Peyer's patch (tissue), 4 donors: ENCODE results near the gene STUB1. TPM values are rescaled to one million over a fixed set of nuclear protein-coding genes. Genes with fewer than 3 reads are reported as not detected.

Experiments
- DNase-seq, 3 donors: peaks; one replicate each; pipeline ENCODE4 v3.0.0-alpha.2; 2017 to 2019
- H3K27ac ChIP-seq, 4 donors: fragments of 200-600 bp; sonication (generic); one replicate each; pipeline ENCODE4 v1.5.1; 2016 to 2019
- H3K27me3 ChIP-seq, 2 donors: fragments of 200-600 bp; sonication (generic); one replicate each; pipeline ENCODE4 v1.5.1; 2019
- H3K36me3 ChIP-seq, 3 donors: fragments of 200-600 bp; sonication (generic); one replicate each; pipeline ENCODE4 v1.5.1; 2016 to 2019
- H3K4me1 ChIP-seq, 4 donors: fragments of 200-600 bp; sonication (generic); one replicate each; pipeline ENCODE4 v1.5.1; 2016 to 2019
- H3K4me3 ChIP-seq, 4 donors: fragments of 200-600 bp; sonication (generic); 1 replicate in 3 of 4; 2 replicates in 1 of 4; pipeline ENCODE4 v1.5.1; 2016 to 2019; ENCODE audit warnings: mild to moderate bottlenecking in 1 of 4
- H3K9me3 ChIP-seq, 4 donors: fragments of 200-600 bp; sonication (generic); one replicate each; pipeline ENCODE4 v1.5.1; 2016 to 2019; ENCODE audit warnings: mild to moderate bottlenecking in 1 of 4
- POLR2A ChIP-seq, 2 donors: fragments of 450-650 bp; IDR thresholded peaks; one replicate each; pipeline ENCODE4 v1.5.1; 2017; ENCODE audit warnings: antibody characterized with exemption in 2 of 2, mild to moderate bottlenecking in 2 of 2, moderate library complexity in 2 of 2
- total RNA-seq, 4 donors: library from RNA; depleted of rRNA; stranded (reverse); fragments of >200 nt; gene quantifications; one replicate each; pipeline ENCODE4 v1.1.0, GENCODE V29; 2016
- TF ChIP-seq, protein P1 (sequence below), 6 experiments: fragments of 450-650 bp in 4 of 6; fragments of 200-600 bp in 2 of 6; sonication (generic) in 1 of 6; IDR thresholded peaks; one replicate each; pipeline ENCODE4 v1.5.1; 2017 to 2019; ENCODE audit warnings: antibody characterized with exemption in 6 of 6, mild to moderate bottlenecking in 3 of 6, moderate library complexity in 1 of 6

STUB1 gene
- total RNA-seq, 4 donors from 2014 or later: 96.0 to 291 (median 107) TPM

DNA sequence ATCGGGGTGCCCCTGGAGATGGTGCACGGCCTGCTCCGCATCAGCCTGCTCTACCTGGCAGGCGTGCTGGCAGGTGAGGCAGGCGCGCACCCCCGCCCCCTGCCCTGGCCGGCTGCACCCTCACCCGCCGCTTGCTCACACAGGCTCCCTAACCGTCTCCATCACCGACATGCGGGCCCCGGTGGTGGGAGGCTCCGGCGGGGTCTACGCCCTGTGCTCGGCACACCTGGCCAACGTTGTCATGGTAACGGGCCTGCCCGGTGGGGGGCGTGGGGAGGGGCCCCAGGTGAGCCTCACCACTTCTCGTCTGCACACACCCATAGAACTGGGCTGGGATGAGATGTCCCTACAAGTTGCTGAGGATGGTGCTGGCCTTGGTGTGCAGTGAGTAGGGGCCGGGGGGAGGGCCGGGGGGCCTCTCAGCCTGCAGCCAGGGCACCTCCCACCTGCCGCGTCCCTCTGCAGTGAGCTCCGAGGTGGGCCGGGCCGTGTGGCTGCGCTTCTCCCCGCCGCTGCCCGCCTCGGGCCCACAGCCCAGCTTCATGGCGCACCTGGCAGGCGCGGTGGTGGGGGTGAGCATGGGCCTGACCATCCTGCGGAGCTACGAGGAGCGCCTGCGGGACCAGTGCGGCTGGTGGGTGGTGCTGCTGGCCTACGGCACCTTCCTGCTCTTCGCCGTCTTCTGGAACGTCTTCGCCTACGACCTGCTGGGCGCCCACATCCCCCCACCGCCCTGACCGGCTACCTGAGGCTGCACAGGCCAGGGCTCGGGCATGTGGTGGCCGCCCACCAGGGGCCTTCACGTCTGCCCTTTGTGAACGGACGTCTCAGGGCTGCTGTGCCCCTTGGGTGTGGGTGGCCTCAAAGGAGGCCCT lies 2.7 kb upstream of the STUB1 start:
- Histone ChIP-seq H3K4me1 (peaks cover 13 to 53% (median 34%) of the 10 kb centered on the region in 4 donors), H3K9me3 (no peaks in the 10 kb centered on the region), H3K27me3 (no peaks in the 10 kb centered on the region), H3K27ac (peak overlapping the region; percentile 27 to 93 (median 44)), H3K4me3 (peak overlapping the region in 1 of 4 donors; percentile 4), H3K36me3 (peaks cover 0 to 30% (median 0%) of the 10 kb centered on the region in 3 donors)
- DNase-seq: no peak
- no peak for TF ChIP-seq POLR2A (IDR thresholded peaks at IDR 0.05)
- TF ChIP-seq, protein P1, sequence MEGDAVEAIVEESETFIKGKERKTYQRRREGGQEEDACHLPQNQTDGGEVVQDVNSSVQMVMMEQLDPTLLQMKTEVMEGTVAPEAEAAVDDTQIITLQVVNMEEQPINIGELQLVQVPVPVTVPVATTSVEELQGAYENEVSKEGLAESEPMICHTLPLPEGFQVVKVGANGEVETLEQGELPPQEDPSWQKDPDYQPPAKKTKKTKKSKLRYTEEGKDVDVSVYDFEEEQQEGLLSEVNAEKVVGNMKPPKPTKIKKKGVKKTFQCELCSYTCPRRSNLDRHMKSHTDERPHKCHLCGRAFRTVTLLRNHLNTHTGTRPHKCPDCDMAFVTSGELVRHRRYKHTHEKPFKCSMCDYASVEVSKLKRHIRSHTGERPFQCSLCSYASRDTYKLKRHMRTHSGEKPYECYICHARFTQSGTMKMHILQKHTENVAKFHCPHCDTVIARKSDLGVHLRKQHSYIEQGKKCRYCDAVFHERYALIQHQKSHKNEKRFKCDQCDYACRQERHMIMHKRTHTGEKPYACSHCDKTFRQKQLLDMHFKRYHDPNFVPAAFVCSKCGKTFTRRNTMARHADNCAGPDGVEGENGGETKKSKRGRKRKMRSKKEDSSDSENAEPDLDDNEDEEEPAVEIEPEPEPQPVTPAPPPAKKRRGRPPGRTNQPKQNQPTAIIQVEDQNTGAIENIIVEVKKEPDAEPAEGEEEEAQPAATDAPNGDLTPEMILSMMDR (IDR thresholded peaks at IDR 0.05): no peak

DNA sequence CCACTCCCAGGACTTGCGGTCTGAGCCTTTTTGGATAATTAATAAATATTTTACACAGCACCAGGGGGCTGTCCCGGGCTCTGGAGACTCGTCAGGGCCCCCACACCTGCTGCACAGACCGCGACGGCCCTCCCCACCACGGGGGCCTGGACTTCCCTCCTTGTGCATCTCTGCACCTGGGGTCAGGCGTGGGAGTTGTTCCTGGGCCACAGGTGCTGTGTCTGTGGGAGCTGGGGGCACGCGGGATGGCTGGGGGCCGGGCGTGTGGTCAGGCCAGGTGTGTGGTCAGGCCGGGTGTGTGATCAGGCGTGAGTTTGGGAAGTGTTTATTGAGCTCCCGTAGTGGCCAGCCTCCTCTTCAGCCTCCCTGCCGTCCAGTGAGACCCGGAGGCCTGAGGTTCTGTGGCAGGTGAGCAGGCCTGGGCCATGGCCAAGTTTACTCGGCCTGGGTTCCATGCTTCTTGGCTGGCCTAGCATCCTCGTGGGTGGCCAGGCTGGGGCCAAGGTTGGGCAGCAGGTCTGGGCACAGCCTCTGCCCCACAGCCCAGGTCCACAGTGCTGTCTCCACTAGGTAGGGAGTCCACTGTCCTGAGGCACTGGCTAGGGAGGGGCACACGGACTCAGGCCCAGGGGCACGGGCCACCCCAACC lies 1.9 kb upstream of the STUB1 start:
- TF ChIP-seq POLR2A (IDR thresholded peaks at IDR 0.05): no peak
- TF ChIP-seq, protein P1 (IDR thresholded peaks at IDR 0.05): no peak
- H3K9me3 ChIP-seq: no peaks in the 10 kb centered on the region
- peak in 2 of 3 donors; percentile 69 to 72 for DNase-seq
- H3K27ac ChIP-seq: peak overlapping the region in 3 of 4 donors; percentile 27 to 97 (median 93)
- no peaks in the 10 kb centered on the region for H3K27me3 ChIP-seq
- H3K4me1 ChIP-seq: peaks cover 13 to 61% (median 38%) of the 10 kb centered on the region in 4 donors
- peaks cover 0 to 30% (median 0%) of the 10 kb centered on the region in 3 donors for H3K36me3 ChIP-seq
- no peak overlapping the region for H3K4me3 ChIP-seq

DNA sequence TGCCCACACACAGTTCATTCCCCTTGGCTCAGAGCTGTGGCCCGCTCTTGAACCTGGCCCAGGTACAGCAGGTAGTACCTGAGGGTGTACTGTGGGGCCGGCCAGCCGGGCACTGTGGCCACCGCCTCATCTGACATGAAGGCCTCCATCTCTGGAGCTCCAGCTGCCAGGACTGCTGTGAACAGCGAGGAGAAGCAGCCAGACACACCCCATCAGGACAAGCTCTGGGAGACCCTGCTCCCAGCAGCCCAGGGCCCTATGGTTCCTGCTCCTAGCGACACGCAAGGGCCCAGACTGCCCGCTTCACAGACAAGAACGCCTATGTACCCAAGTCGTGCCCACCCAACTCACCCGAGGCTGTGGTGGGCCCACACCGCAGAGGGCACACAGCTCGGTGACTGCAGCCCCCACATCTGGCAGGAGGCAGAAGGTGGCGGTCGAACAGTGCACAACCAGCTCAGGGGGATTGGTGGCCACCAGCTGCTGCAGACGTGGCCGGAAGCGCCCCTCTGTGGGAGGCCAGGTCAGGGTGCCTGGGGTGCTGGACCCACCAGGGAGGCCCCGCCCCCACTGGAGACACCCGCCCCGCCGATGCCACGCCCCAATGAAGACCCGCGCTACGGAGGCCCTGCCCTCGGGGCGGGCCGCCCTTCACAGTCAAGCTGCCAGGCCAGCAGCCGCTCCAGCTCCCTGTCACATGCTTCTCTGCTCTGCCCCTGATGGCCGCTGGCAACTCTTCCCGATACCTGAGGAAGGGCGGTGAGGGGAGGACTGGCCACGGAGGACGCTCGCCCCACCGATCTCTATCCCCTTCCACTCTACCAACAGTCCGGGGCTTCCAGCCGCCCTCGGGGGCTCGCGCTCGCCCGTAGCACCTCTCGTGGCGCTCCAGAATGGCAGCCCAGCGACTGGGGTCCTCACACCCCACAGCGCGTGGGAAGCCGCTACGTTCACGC lies 1.1 kb upstream of the STUB1 start:
- peak in 2 of 3 donors; percentile 65 to 79 for DNase-seq
- H3K4me3 ChIP-seq: peak overlapping the region; percentile 73 to 98 (median 94)
- peaks cover 0 to 25% (median 0%) of the 10 kb centered on the region in 3 donors for H3K36me3 ChIP-seq
- H3K9me3 ChIP-seq: no peaks in the 10 kb centered on the region
- peak overlapping the region; percentile 91 to 97 (median 94) for H3K27ac ChIP-seq
- no peaks in the 10 kb centered on the region for H3K27me3 ChIP-seq
- no peak for TF ChIP-seq POLR2A (IDR thresholded peaks at IDR 0.05)
- TF ChIP-seq, protein P1 (IDR thresholded peaks at IDR 0.05): no peak
- H3K4me1 ChIP-seq: peaks cover 13 to 66% (median 42%) of the 10 kb centered on the region in 4 donors

DNA sequence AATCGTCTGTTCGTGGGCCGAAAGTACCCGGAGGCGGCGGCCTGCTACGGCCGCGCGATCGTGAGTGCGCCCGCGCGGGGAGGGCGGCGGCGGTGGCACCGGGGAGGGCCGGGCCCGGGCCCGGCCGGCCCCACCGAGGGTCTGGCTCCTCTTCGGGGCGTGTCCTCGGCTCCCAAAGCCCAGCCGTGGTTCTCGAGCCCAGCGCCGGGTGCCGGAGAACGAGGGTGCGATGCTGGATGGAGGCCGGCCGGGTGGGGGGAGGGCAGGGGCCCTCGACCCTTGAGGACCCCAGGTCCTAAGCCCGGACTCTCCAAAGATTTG lies 375 bp downstream of the STUB1 start:
- no peaks in the 10 kb centered on the region for H3K9me3 ChIP-seq
- no peak for TF ChIP-seq POLR2A (IDR thresholded peaks at IDR 0.05)
- TF ChIP-seq, protein P1 (IDR thresholded peaks at IDR 0.05): no peak
- peaks cover 12 to 64% (median 43%) of the 10 kb centered on the region in 4 donors for H3K4me1 ChIP-seq
- no peaks in the 10 kb centered on the region for H3K27me3 ChIP-seq
- H3K36me3 ChIP-seq: peaks cover 0 to 22% (median 0%) of the 10 kb centered on the region in 3 donors
- peak overlapping the region; percentile 73 to 98 (median 94) for H3K4me3 ChIP-seq
- peak overlapping the region; percentile 91 to 97 (median 94) for H3K27ac ChIP-seq
- no peak for DNase-seq
